DND-41 (cell line): ENCODE data around the gene IMPG1.

ENCODE experiments used
- ATAC-seq: fragments of 200-7000 bp; cut with Tn5 transposase; 3 replicates; pipeline ENCODE4 v1.9.1; 2021; ENCODE audit warnings: low read depth; ENCODE audit not compliant: insufficient read depth
- DNase-seq: peaks from one replicate; pipeline ENCODE4 v3.0.0-alpha.2; 2020
- H2AFZ ChIP-seq: 2 replicates; pipeline ENCODE4 v1.6.0; 2012; ENCODE audit warnings: low read depth, low read length
- H3K27ac ChIP-seq: 2 replicates; pipeline ENCODE4 v1.5.1; 2012; ENCODE audit warnings: low read length, inconsistent platforms
- H3K27me3 ChIP-seq: fragments of 200-600 bp; sonication (generic); 2 replicates; pipeline ENCODE4 v1.6.0; 2012; ENCODE audit warnings: low read length, mild to moderate bottlenecking, inconsistent platforms; ENCODE audit not compliant: insufficient read depth, poor library complexity
- H3K36me3 ChIP-seq: 2 replicates; pipeline ENCODE4 v1.5.1; 2012; ENCODE audit warnings: low read length, inconsistent platforms; ENCODE audit not compliant: insufficient read depth
- H3K4me1 ChIP-seq: 2 replicates; pipeline ENCODE4 v1.5.1; 2012; ENCODE audit warnings: mild to moderate bottlenecking, low read length; ENCODE audit not compliant: insufficient read depth
- H3K4me2 ChIP-seq: 2 replicates; pipeline ENCODE4 v1.6.0; 2012; ENCODE audit warnings: mild to moderate bottlenecking, moderate library complexity, low read length, inconsistent platforms; ENCODE audit not compliant: insufficient read depth
- H3K4me3 ChIP-seq, 2 experiments: fragments of 200-600 bp in 1 of 2; shearing (Covaris generic) in 1 of 2; 2 replicates each; pipeline ENCODE4 v1.5.1; 2012 to 2016; ENCODE audit warnings: inconsistent platforms in 2 of 2, low read length in 2 of 2, mild to moderate bottlenecking in 2 of 2, low read depth in 1 of 2, moderate library complexity in 1 of 2
- H3K79me2 ChIP-seq: 2 replicates; pipeline ENCODE4 v1.6.0; 2012; ENCODE audit warnings: low read length, inconsistent platforms; ENCODE audit not compliant: insufficient read depth
- H3K9ac ChIP-seq: 2 replicates; pipeline ENCODE4 v1.6.0; 2012; ENCODE audit warnings: low read depth, mild to moderate bottlenecking, inconsistent platforms, low read length, moderate library complexity
- H3K9me3 ChIP-seq: 2 replicates; pipeline ENCODE4 v1.5.1; 2012; ENCODE audit warnings: low read length, moderate library complexity, mild to moderate bottlenecking, inconsistent platforms; ENCODE audit not compliant: insufficient read depth, severe bottlenecking
- H4K20me1 ChIP-seq: 2 replicates; pipeline ENCODE4 v1.6.0; 2012; ENCODE audit warnings: low read length; ENCODE audit not compliant: insufficient read depth
- CTCF ChIP-seq: IDR thresholded peaks from 2 replicates; pipeline ENCODE4 v1.5.1; 2012; ENCODE audit warnings: borderline replicate concordance, low read length, moderate library complexity, mild to moderate bottlenecking; ENCODE audit not compliant: poor library complexity, severe bottlenecking; ENCODE audit errors: extremely low read depth
- EZH2 ChIP-seq: IDR thresholded peaks from 3 replicates; pipeline ENCODE4 v1.6.1; 2012; ENCODE audit warnings: borderline replicate concordance, low read depth, mild to moderate bottlenecking, moderate library complexity, low read length, inconsistent platforms; ENCODE audit not compliant: severe bottlenecking

The IMPG1 gene

GRCh38 chr6:75874224-75874623 lies 198.2 kb downstream of the IMPG1 start:
- no peak for TF ChIP-seq EZH2
- no peak for TF ChIP-seq CTCF
- no peaks in the 10 kb centered on the region for H4K20me1 ChIP-seq
- no peak overlapping the region for H3K9ac ChIP-seq

More at GRCh38 chr6:75874224-75874623, 198.2 kb downstream of the IMPG1 start:
- Histone ChIP-seq H3K4me1 (no peaks in the 10 kb centered on the region), H3K4me2 (no peak overlapping the region), H3K36me3 (no peaks in the 10 kb centered on the region), H3K9me3 (no peaks in the 10 kb centered on the region), H3K27ac (no peak overlapping the region), H3K79me2 (no peaks in the 10 kb centered on the region), H2AFZ (no peak overlapping the region), H3K4me3 (no peak overlapping the region), H3K27me3 (no peaks in the 10 kb centered on the region)
- DNase-seq (no peak), ATAC-seq (no peak)
